Suprapubic skin (tissue), 3 donors: ENCODE measurements around the gene PPP3R1.

Experiments used
- POLR2AphosphoS5 ChIP-seq, 3 donors: sonication (generic); formaldehyde crosslinking; IDR thresholded peaks; one replicate each; pipeline ENCODE4 v1.6.1; 2017; ENCODE audit warnings: antibody characterized with exemption in 3 of 3
- TF ChIP-seq, protein P1 (sequence below), 2 donors: fragments of 200-600 bp in 1 of 2; fragments of 450-650 bp in 1 of 2; sonication (generic) in 1 of 2; IDR thresholded peaks; one replicate each; pipeline ENCODE4 v1.5.1; 2016 to 2019; ENCODE audit warnings: antibody characterized with exemption in 2 of 2, mild to moderate bottlenecking in 1 of 2, moderate library complexity in 1 of 2

DNA sequence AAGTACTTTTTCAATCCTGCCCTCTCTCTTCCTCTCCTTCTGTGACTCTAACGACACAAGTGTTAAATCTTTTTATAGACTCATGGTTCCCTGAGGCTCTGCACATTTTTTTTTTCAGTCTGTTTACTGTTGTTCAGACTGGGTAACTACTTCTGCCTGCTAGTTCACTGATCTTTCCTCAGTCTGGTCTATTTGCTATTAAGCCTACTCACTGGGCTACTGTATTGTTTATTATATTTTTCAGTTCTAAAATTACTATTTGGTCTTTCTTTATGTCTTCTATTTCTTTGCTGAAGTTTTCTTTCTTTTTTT, 21.3 kb downstream of the PPP3R1 start:
- TF ChIP-seq, protein P1, sequence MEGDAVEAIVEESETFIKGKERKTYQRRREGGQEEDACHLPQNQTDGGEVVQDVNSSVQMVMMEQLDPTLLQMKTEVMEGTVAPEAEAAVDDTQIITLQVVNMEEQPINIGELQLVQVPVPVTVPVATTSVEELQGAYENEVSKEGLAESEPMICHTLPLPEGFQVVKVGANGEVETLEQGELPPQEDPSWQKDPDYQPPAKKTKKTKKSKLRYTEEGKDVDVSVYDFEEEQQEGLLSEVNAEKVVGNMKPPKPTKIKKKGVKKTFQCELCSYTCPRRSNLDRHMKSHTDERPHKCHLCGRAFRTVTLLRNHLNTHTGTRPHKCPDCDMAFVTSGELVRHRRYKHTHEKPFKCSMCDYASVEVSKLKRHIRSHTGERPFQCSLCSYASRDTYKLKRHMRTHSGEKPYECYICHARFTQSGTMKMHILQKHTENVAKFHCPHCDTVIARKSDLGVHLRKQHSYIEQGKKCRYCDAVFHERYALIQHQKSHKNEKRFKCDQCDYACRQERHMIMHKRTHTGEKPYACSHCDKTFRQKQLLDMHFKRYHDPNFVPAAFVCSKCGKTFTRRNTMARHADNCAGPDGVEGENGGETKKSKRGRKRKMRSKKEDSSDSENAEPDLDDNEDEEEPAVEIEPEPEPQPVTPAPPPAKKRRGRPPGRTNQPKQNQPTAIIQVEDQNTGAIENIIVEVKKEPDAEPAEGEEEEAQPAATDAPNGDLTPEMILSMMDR (IDR thresholded peaks at IDR 0.05) = no peak
- TF ChIP-seq POLR2AphosphoS5 (IDR thresholded peaks at IDR 0.05) = no peak
